ENCODE measurements around the gene EEF1AKMT1.

DNA sequence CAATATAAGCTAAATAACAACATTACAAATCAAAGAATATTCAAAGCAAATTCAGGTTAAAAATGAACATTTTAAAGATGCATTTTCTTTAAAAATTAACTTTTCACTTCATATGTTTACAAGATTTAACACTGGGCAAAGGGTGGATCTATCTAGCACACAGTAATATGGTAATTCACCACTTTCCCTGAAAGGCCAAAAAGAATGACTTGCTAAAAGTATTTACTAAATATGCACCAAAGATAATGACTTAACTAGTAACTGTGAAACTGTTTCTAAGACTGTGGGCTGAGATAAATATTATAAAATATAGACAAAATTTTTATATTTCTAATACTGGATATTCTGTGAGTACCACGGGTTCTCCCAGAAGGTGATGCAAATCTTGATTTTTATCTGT lies 4.5 kb upstream of the EEF1AKMT1 start:
- TF ChIP-seq POLR2A (IDR thresholded peaks at IDR 0.05) (no peak), CTCF (IDR thresholded peaks at IDR 0.05) (no peak)

Data from uterus (tissue), 2 donors.